ENCODE data around the gene MTR.
"Not testable (repeated sequence)": the region's sequence is repeated elsewhere in the genome, so short reads cannot be mapped to it uniquely, and the experiment has no call there.

The MTR gene

GRCh38 chr1:236833575-236833974, 38.5 kb downstream of the MTR start:
- DNase-seq (ENCODE audit: low read depth in 2 of 2): no peak

- no peak for DNase-seq (ENCODE audit: low read depth in 2 of 2)
Measured at GRCh38 chr1:236834876-236835275, 39.8 kb downstream of the MTR start.

GRCh38 chr1:236835491-236835890, 40.4 kb downstream of the MTR start:
- DNase-seq (ENCODE audit: low read depth in 2 of 2): no peak

GRCh38 chr1:236836157-236836556, 41.1 kb downstream of the MTR start:
- DNase-seq (ENCODE audit: low read depth in 2 of 2): no peak

- no peak for DNase-seq (ENCODE audit: low read depth in 2 of 2)
Measured at GRCh38 chr1:236837115-236837514, 42.0 kb downstream of the MTR start.

- DNase-seq (ENCODE audit: low read depth in 2 of 2): no peak
Measured at GRCh38 chr1:236837897-236838296, 42.8 kb downstream of the MTR start.

GRCh38 chr1:236841341-236841740, 46.2 kb downstream of the MTR start:
- DNase-seq (ENCODE audit: low read depth in 2 of 2): no peak

GRCh38 chr1:236844499-236845271, 49.6 kb downstream of the MTR start:
- DNase-seq (ENCODE audit: low read depth in 2 of 2): no peak

- DNase-seq (ENCODE audit: low read depth in 2 of 2): no peak
Measured at GRCh38 chr1:236845830-236846229, 50.7 kb downstream of the MTR start.

- no peak for DNase-seq (ENCODE audit: low read depth in 2 of 2)
Measured at GRCh38 chr1:236848274-236848923, 53.3 kb downstream of the MTR start.

- no peak for DNase-seq (ENCODE audit: low read depth in 2 of 2)
Measured at GRCh38 chr1:236850077-236850979, 55.2 kb downstream of the MTR start.

GRCh38 chr1:236851871-236852270, 56.8 kb downstream of the MTR start:
- DNase-seq (ENCODE audit: low read depth in 2 of 2): no peak

GRCh38 chr1:236853921-236854604, 59.0 kb downstream of the MTR start:
- DNase-seq (ENCODE audit: low read depth in 2 of 2): no peak

- no peak for DNase-seq (ENCODE audit: low read depth in 2 of 2)
Measured at GRCh38 chr1:236854605-236854983, 59.5 kb downstream of the MTR start.

GRCh38 chr1:236856649-236857048, 61.6 kb downstream of the MTR start:
- not testable (repeated sequence) for DNase-seq (ENCODE audit: low read depth in 2 of 2)

GRCh38 chr1:236858165-236858564, 63.1 kb downstream of the MTR start:
- DNase-seq (ENCODE audit: low read depth in 2 of 2): no peak

GRCh38 chr1:236860101-236860500, 65.0 kb downstream of the MTR start:
- no peak for DNase-seq (ENCODE audit: low read depth in 2 of 2)

GRCh38 chr1:236860674-236861073, 65.6 kb downstream of the MTR start:
- no peak for DNase-seq (ENCODE audit: low read depth in 2 of 2)

- no peak for DNase-seq (ENCODE audit: low read depth in 2 of 2)
Measured at GRCh38 chr1:236861560-236862218, 66.6 kb downstream of the MTR start.

- no peak for DNase-seq (ENCODE audit: low read depth in 2 of 2)
Measured at GRCh38 chr1:236862219-236862591, 67.1 kb downstream of the MTR start.

GRCh38 chr1:236862615-236863211, 67.6 kb downstream of the MTR start:
- DNase-seq (ENCODE audit: low read depth in 2 of 2): no peak

Measured in stimulated activated CD8-positive, alpha-beta memory T cell treated with anti-CD3 and anti-CD28 coated beads, Interleukin-2, amount 100 ng/mL, for 48 hours (primary cell).